HG03097 (cell line): ENCODE results near the gene CPPED1.

Source experiments
- ATAC-seq: cut with Tn5 transposase; IDR thresholded peaks from one replicate; pipeline ENCODE4 v1.9.1; 2021; ENCODE audit not compliant: unreplicated experiment, low FRiP score

Gene CPPED1

GRCh38 chr16:12613131-12613991 lies 190.3 kb downstream of the CPPED1 start:
- peak; percentile 43 for ATAC-seq

- no peak for ATAC-seq
Observed at GRCh38 chr16:12612598-12613101, 191.0 kb downstream of the CPPED1 start.

DNA sequence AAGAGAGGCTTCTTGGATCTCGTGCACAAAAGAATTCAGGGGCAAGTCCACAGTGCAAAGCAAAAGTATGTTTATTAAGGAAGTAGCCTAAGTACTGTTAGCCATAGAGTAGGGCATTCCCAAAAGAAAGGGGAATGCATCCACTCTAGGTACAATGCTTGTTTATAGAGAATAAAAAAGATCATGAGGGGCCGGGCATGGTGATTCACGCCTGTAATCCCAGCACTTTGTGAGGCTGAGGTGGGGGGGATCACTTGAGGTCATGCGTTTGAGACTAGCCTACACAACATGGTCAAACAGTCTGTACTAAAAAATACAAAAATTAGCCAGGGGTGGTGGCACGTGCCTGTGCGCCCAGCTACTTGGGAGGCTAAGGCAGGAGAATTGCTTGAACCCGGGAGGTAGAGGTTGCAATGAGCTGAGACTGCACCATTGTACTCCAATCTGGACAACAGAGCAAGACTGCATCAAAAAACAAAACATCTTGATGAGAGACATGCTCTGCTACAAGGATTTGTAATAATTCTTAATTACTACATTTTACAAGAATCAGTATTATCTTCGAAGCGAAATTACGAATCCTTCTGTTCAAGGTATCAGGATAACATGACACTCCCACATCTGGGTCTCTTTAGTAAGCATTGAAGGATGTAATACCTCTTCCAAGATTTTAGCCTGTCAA lies 191.6 kb downstream of the CPPED1 start:
- no peak for ATAC-seq

DNA sequence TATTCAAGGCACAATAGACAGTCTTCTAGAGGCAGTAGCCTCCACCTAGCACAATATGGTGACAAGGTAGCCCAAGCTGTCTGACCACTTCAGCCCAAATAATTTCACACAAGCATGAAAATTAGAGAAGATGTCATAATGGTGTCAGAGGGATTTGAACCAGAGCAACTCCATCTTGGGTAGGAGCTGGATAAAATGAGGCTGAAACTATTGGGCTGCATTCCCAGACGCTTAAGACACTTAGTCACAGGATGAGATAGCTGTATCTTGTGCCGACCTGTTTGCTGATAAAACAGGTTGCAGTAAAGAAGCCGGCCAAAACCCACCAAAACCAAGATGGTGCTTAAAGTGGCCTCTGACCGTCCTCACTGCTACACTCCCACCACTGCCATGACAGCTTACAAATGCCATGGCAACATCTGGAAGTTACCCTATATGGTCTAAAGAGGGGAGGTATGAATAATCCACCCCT lies 192.6 kb downstream of the CPPED1 start:
- ATAC-seq = no peak

- no peak for ATAC-seq
Observed at GRCh38 chr16:12609937-12610699, 193.6 kb downstream of the CPPED1 start.
